ENCODE results near the gene AMACR.
A peak's percentile ranks its signal among the peaks of the same experiment; 100 is the strongest.

AMACR gene

DNA sequence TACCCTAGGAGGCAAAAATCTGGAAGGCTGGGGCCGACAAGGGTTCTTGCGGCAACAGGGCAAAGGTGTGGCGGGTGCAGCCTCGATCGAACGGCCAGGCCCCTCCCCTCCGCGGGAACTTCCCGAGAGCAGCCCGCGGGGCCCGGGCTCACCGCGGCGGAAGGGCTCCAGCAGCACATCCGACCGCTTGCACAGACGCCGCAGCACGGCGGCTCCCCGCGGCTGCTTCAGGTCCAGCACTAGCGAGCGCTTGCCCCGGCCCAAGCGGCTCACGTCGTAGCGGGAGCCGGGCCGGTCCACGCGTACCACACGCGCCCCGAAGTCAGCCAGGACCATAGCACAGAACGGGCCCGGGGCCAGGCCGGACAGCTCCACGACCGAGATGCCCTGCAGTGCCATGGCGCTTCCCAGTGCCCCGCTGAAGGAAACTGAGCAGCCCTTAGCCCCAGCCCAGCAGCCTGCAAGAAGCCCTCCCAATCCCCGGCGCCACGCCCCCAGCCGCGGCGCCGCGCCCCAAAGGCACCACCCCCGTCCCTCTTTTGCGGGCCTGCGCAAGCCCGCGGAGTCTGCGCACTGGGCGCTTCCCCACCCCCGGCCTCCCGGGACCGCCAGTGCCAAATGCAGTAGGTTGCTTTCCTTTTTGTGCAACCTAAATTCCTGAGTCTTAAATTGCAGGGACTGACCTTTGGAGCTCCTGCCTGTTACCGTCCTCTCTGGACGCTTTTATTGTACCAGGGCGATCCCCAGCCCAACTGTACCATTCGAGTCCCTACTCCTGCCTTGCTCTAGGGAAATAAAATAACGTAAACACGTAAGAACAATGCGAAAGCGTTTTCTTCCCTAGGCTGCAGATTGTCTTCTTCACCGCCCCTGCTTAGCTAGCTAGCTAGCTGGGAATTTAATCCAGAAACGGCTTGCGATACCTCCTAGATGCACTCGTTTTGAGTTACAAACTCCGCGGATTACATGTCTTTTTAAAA is at the start of gene AMACR:
Gene AMACR, minus strand, starts transcription at position 430 of the 980 bp plus-strand sequence. Its CDS starts 31 bp downstream, at position 399.
- TF ChIP-seq TEAD4 (IDR thresholded peaks at IDR 0.05), result peak; percentile 55; the same call in 1 of the 2 replicates
- TF ChIP-seq CEBPB (IDR thresholded peaks at IDR 0.05), result peak; percentile 40; the same call in 1 of the 2 replicates
- TF ChIP-seq, protein P1, sequence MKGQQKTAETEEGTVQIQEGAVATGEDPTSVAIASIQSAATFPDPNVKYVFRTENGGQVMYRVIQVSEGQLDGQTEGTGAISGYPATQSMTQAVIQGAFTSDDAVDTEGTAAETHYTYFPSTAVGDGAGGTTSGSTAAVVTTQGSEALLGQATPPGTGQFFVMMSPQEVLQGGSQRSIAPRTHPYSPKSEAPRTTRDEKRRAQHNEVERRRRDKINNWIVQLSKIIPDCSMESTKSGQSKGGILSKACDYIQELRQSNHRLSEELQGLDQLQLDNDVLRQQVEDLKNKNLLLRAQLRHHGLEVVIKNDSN (IDR thresholded peaks at IDR 0.05), result no peak
- TF ChIP-seq, protein P2, sequence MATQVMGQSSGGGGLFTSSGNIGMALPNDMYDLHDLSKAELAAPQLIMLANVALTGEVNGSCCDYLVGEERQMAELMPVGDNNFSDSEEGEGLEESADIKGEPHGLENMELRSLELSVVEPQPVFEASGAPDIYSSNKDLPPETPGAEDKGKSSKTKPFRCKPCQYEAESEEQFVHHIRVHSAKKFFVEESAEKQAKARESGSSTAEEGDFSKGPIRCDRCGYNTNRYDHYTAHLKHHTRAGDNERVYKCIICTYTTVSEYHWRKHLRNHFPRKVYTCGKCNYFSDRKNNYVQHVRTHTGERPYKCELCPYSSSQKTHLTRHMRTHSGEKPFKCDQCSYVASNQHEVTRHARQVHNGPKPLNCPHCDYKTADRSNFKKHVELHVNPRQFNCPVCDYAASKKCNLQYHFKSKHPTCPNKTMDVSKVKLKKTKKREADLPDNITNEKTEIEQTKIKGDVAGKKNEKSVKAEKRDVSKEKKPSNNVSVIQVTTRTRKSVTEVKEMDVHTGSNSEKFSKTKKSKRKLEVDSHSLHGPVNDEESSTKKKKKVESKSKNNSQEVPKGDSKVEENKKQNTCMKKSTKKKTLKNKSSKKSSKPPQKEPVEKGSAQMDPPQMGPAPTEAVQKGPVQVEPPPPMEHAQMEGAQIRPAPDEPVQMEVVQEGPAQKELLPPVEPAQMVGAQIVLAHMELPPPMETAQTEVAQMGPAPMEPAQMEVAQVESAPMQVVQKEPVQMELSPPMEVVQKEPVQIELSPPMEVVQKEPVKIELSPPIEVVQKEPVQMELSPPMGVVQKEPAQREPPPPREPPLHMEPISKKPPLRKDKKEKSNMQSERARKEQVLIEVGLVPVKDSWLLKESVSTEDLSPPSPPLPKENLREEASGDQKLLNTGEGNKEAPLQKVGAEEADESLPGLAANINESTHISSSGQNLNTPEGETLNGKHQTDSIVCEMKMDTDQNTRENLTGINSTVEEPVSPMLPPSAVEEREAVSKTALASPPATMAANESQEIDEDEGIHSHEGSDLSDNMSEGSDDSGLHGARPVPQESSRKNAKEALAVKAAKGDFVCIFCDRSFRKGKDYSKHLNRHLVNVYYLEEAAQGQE (IDR thresholded peaks at IDR 0.05; ENCODE audit: low read depth), result peak; percentile 49
- TF ChIP-seq RAD21 (IDR thresholded peaks at IDR 0.05; ENCODE audit: low read depth), result no peak; the same call in 1 of the 2 replicates
- 0 out of 2 replicates have a peak, but pooled peaks have one; percentile 42 for TF ChIP-seq NFIC (IDR thresholded peaks at IDR 0.05)
- no peak for TF ChIP-seq EGR1 (IDR thresholded peaks at IDR 0.05)
- TF ChIP-seq ZBTB7A (IDR thresholded peaks at IDR 0.05; ENCODE audit: low read depth), result no peak
- TF ChIP-seq TAF1 (IDR thresholded peaks at IDR 0.05; ENCODE audit: low read depth), result peak; percentile 89
- TF ChIP-seq EP300 (IDR thresholded peaks at IDR 0.05; ENCODE audit: borderline replicate concordance), result 0 out of 2 replicates have a peak, but pooled peaks have one; percentile 12
- TF ChIP-seq FOXM1 (IDR thresholded peaks at IDR 0.05; ENCODE audit: borderline replicate concordance, low read depth), result no peak
- peak; percentile 79 for TF ChIP-seq YY1 (IDR thresholded peaks at IDR 0.05; ENCODE audit: low read depth)
- peak; percentile 55 for TF ChIP-seq TCF12 (IDR thresholded peaks at IDR 0.05; ENCODE audit: low read depth)
- TF ChIP-seq, protein P3, sequence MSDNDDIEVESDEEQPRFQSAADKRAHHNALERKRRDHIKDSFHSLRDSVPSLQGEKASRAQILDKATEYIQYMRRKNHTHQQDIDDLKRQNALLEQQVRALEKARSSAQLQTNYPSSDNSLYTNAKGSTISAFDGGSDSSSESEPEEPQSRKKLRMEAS (IDR thresholded peaks at IDR 0.05), result peak; percentile 76; the same call in 1 of the 2 replicates

DNA sequence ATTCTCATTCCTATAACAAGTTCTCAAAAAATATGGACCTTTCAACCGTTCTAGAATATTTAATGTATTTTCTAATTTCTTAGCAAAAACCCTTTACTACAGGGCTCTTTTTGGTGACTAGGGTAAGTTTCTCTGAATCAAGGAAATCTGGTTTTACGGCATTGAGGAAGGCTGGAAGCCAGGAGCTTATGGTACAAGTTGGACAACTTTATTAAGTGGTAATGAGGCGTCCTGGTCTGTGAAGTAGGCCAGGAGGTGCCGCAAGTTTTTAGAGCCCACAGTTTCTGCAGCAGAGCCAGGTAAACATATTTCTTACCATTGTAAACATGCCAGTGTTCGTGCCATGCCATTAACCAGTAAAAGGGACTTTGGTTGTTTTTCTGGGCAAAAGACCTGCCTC is 49.7 kb upstream of the AMACR start:
- TF ChIP-seq CREB1 (IDR thresholded peaks at IDR 0.05; ENCODE audit: low read depth), result no peak
- TF ChIP-seq YY1 (IDR thresholded peaks at IDR 0.05; ENCODE audit: low read depth), result no peak
- TF ChIP-seq, protein P1 (IDR thresholded peaks at IDR 0.05), result no peak
- no peak for TF ChIP-seq EP300 (IDR thresholded peaks at IDR 0.05; ENCODE audit: borderline replicate concordance)
- no peak for TF ChIP-seq RAD21 (IDR thresholded peaks at IDR 0.05; ENCODE audit: low read depth)
- TF ChIP-seq TCF12 (IDR thresholded peaks at IDR 0.05; ENCODE audit: low read depth), result no peak
- no peak for TF ChIP-seq EGR1 (IDR thresholded peaks at IDR 0.05)
- TF ChIP-seq TEAD4 (IDR thresholded peaks at IDR 0.05), result no peak
- TF ChIP-seq, protein P3 (IDR thresholded peaks at IDR 0.05), result no peak
- TF ChIP-seq CEBPB (IDR thresholded peaks at IDR 0.05), result no peak
- no peak for TF ChIP-seq FOXM1 (IDR thresholded peaks at IDR 0.05; ENCODE audit: borderline replicate concordance, low read depth)
- no peak for TF ChIP-seq TAF1 (IDR thresholded peaks at IDR 0.05; ENCODE audit: low read depth)
- no peak for TF ChIP-seq NFIC (IDR thresholded peaks at IDR 0.05)
- no peak for TF ChIP-seq ZBTB7A (IDR thresholded peaks at IDR 0.05; ENCODE audit: low read depth)
- TF ChIP-seq, protein P2 (IDR thresholded peaks at IDR 0.05; ENCODE audit: low read depth), result no peak

DNA sequence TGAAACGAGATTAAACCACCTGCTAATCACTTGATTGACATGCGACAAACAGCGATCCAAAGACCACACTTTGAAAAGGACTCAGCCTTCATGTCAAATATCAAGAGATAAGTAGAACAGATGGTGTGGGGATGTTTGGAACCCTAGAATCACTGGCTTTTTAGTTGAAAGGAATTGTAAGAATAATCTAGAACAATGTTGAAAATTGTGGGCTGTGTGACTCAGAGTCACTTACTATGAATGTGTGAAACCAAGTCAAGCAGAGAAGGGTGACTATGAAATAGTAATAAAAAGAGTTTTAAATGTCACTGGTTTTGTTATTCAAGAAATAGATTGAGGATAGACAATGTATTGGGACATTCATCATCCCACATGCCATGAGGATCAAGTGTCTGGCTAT is 49.3 kb upstream of the AMACR start:
- no peak for TF ChIP-seq NFIC (IDR thresholded peaks at IDR 0.05)
- TF ChIP-seq CEBPB (IDR thresholded peaks at IDR 0.05), result no peak

DNA sequence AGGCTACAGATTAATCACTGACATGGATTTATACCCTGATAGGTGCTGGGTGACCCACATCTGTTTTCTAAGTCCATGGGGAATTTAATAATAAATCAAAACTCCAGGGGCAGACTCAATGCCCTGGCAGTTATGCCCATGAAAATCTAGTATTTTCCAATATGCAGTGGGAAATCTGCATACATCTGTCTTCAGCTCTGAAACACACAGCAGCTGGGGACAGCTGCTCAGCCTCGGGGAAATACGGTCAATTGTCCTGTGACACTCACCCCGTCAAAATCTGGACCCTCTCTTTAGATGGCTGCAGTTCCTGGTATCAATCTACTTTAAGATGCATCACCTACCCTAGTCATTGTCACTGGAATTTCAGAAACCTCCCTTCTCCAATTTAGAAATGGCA is 47.8 kb upstream of the AMACR start:
- no peak for TF ChIP-seq CEBPB (IDR thresholded peaks at IDR 0.05)
- no peak for TF ChIP-seq ZBTB7A (IDR thresholded peaks at IDR 0.05; ENCODE audit: low read depth)
- no peak for TF ChIP-seq CREB1 (IDR thresholded peaks at IDR 0.05; ENCODE audit: low read depth)
- TF ChIP-seq TEAD4 (IDR thresholded peaks at IDR 0.05), result no peak
- TF ChIP-seq RAD21 (IDR thresholded peaks at IDR 0.05; ENCODE audit: low read depth), result no peak
- no peak for TF ChIP-seq EGR1 (IDR thresholded peaks at IDR 0.05)
- TF ChIP-seq TCF12 (IDR thresholded peaks at IDR 0.05; ENCODE audit: low read depth), result no peak
- TF ChIP-seq, protein P1 (IDR thresholded peaks at IDR 0.05), result no peak
- TF ChIP-seq, protein P3 (IDR thresholded peaks at IDR 0.05), result no peak
- no peak for TF ChIP-seq EP300 (IDR thresholded peaks at IDR 0.05; ENCODE audit: borderline replicate concordance)
- TF ChIP-seq TAF1 (IDR thresholded peaks at IDR 0.05; ENCODE audit: low read depth), result no peak
- TF ChIP-seq NFIC (IDR thresholded peaks at IDR 0.05), result no peak
- no peak for TF ChIP-seq FOXM1 (IDR thresholded peaks at IDR 0.05; ENCODE audit: borderline replicate concordance, low read depth)
- no peak for TF ChIP-seq YY1 (IDR thresholded peaks at IDR 0.05; ENCODE audit: low read depth)
- TF ChIP-seq, protein P2 (IDR thresholded peaks at IDR 0.05; ENCODE audit: low read depth), result no peak
